GM23338 (cell line): ENCODE results near the gene BHLHA15. TPM values are rescaled to one million over a fixed set of nuclear protein-coding genes. Genes with fewer than 3 reads are reported as not detected.

ENCODE experiments used
- ATAC-seq: fragments of 200-7000 bp; cut with Tn5 transposase; 3 replicates; pipeline ENCODE4 v1.9.1; 2020
- DNase-seq: peaks from one replicate; pipeline ENCODE4 v3.0.0-alpha.2; 2015; ENCODE audit warnings: low spot score
- H2AFZ ChIP-seq: fragments of 200-600 bp; sonication (generic); 2 replicates; pipeline ENCODE4 v1.8.0; 2016; ENCODE audit warnings: antibody characterized with exemption, mild to moderate bottlenecking, moderate library complexity
- H3F3A ChIP-seq: fragments of 200-600 bp; sonication (generic); replicated peaks from 2 replicates; pipeline ENCODE4 v1.8.0; 2017; ENCODE audit warnings: antibody characterized with exemption, mixed run types, low read depth
- H3K27ac ChIP-seq: fragments of 200-600 bp; sonication (generic); 2 replicates; pipeline ENCODE4 v1.6.1; 2016; ENCODE audit warnings: low read depth
- H3K27me3 ChIP-seq: fragments of 200-600 bp; sonication (generic); 2 replicates; pipeline ENCODE4 v1.8.0; 2016; ENCODE audit warnings: mild to moderate bottlenecking, mixed run types, moderate library complexity; ENCODE audit not compliant: insufficient read depth
- H3K36me3 ChIP-seq: fragments of 200-600 bp; sonication (generic); 2 replicates; pipeline ENCODE4 v1.8.0; 2016; ENCODE audit warnings: mild to moderate bottlenecking; ENCODE audit not compliant: insufficient read depth
- H3K4me1 ChIP-seq: fragments of 200-600 bp; sonication (generic); 2 replicates; pipeline ENCODE4 v1.8.0; 2016; ENCODE audit warnings: mild to moderate bottlenecking, moderate library complexity; ENCODE audit not compliant: insufficient read depth
- H3K4me2 ChIP-seq: fragments of 200-600 bp; sonication (generic); 2 replicates; pipeline ENCODE4 v1.7.1; 2017; ENCODE audit warnings: mixed run types
- H3K4me3 ChIP-seq: fragments of 200-600 bp; sonication (generic); 2 replicates; pipeline ENCODE4 v1.6.1; 2016; ENCODE audit warnings: mixed run types
- H3K79me2 ChIP-seq: fragments of 200-600 bp; sonication (generic); replicated peaks from 2 replicates; pipeline ENCODE4 v1.8.0; 2017; ENCODE audit warnings: mild to moderate bottlenecking; ENCODE audit not compliant: insufficient read depth
- H3K9me2 ChIP-seq: fragments of 200-600 bp; sonication (generic); 2 replicates; pipeline ENCODE4 v1.8.0; 2017; ENCODE audit not compliant: insufficient read depth
- H4K20me1 ChIP-seq: fragments of 200-600 bp; sonication (generic); replicated peaks from 2 replicates; pipeline ENCODE4 v1.8.0; 2017; ENCODE audit warnings: mild to moderate bottlenecking; ENCODE audit not compliant: insufficient read depth
- H3K27ac Mint-ChIP-seq: 2 replicates; pipeline ENCODE4 v1.8.0; 2020; ENCODE audit warnings: inconsistent platforms, mild to moderate bottlenecking, moderate library complexity, mixed read lengths
- H3K27me3 Mint-ChIP-seq: 3 replicates; pipeline ENCODE4 v1.8.0; 2022; ENCODE audit warnings: low read depth, mild to moderate bottlenecking, moderate library complexity, mixed read lengths, inconsistent platforms; ENCODE audit not compliant: insufficient read depth, poor library complexity
- H3K36me3 Mint-ChIP-seq: 3 replicates; pipeline ENCODE4 v1.8.0; 2021; ENCODE audit warnings: low read depth, mild to moderate bottlenecking, inconsistent platforms, moderate library complexity, mixed read lengths
- H3K4me1 Mint-ChIP-seq: 3 replicates; pipeline ENCODE4 v1.8.0; 2020; ENCODE audit warnings: mild to moderate bottlenecking, inconsistent platforms, mixed read lengths
- H3K4me3 Mint-ChIP-seq: 3 replicates; pipeline ENCODE4 v1.8.0; 2021; ENCODE audit warnings: moderate library complexity, mild to moderate bottlenecking, inconsistent platforms, mixed read lengths
- H3K9me3 Mint-ChIP-seq: 3 replicates; pipeline ENCODE4 v1.8.0; 2020; ENCODE audit warnings: moderate library complexity, mild to moderate bottlenecking, inconsistent platforms, mixed read lengths
- CREB1 ChIP-seq: fragments of 250-450 bp; sonication (Bioruptor Pico); IDR thresholded peaks from 2 replicates; pipeline ENCODE4 v1.5.0; 2020; ENCODE audit warnings: low read depth, mild to moderate bottlenecking, moderate library complexity
- EZH2 ChIP-seq: fragments of 200-600 bp; sonication (generic); IDR thresholded peaks from one replicate; pipeline ENCODE4 v1.8.0; 2017; ENCODE audit warnings: antibody characterized with exemption, mild to moderate bottlenecking, low read depth; ENCODE audit not compliant: unreplicated experiment
- EZH2phosphoT487 ChIP-seq: fragments of 200-600 bp; sonication (generic); IDR thresholded peaks from one replicate; pipeline ENCODE4 v1.8.1; 2018; ENCODE audit warnings: antibody characterized with exemption; ENCODE audit not compliant: unreplicated experiment
- JUNB ChIP-seq: IDR thresholded peaks from one replicate; pipeline ENCODE4 v1.6.1; 2016; ENCODE audit warnings: antibody characterized with exemption; ENCODE audit not compliant: unreplicated experiment
- NANOG ChIP-seq: IDR thresholded peaks from 2 replicates; pipeline ENCODE4 v1.6.1; 2016; ENCODE audit warnings: antibody characterized with exemption, borderline replicate concordance
- POLR2AphosphoS5 ChIP-seq: IDR thresholded peaks from 2 replicates; pipeline ENCODE4 v1.6.1; 2016; ENCODE audit warnings: antibody characterized with exemption, low read depth
- STAT1 ChIP-seq: IDR thresholded peaks from one replicate; pipeline ENCODE4 v1.6.1; 2016; ENCODE audit warnings: antibody characterized with exemption; ENCODE audit not compliant: unreplicated experiment
- ZNF114 ChIP-seq: fragments of 250-450 bp; sonication (Bioruptor Pico); IDR thresholded peaks from 2 replicates; pipeline ENCODE4 v1.5.0; 2020; ENCODE audit warnings: mild to moderate bottlenecking, moderate library complexity
- ZNF331 ChIP-seq: fragments of 250-450 bp; sonication (Bioruptor Pico); IDR thresholded peaks from 2 replicates; pipeline ENCODE4 v1.5.0; 2020; ENCODE audit warnings: low read depth, mild to moderate bottlenecking, moderate library complexity
- polyA plus RNA-seq: library from polyadenylated mRNA; unstranded; fragments of >200 nt; fragmentation: Nextera tagmentation; extraction: Ambion mirVana; gene quantifications from 2 replicates; pipeline ENCODE4 v1.2.1, GENCODE V29; 2016
- total RNA-seq: library from RNA; depleted of rRNA; stranded (reverse); fragments of >200 nt; shearing (Covaris generic); gene quantifications from 2 replicates; pipeline ENCODE4 v1.2.3, GENCODE V29; 2014
- TF ChIP-seq, protein P1 (sequence below): IDR thresholded peaks from 2 replicates; pipeline ENCODE4 v1.6.1; 2016; ENCODE audit warnings: antibody characterized with exemption
- TF ChIP-seq, protein P2 (sequence below), 2 experiments: fragments of 200-600 bp in 1 of 2; sonication (generic) in 1 of 2; conservative IDR thresholded peaks; 2 replicates each; pipeline versions ENCODE4 v1.5.1 to v1.6.1; 2016 to 2017; ENCODE audit warnings: antibody characterized with exemption in 2 of 2, low read depth in 2 of 2, mild to moderate bottlenecking in 2 of 2, moderate library complexity in 1 of 2
- TF ChIP-seq, protein P3 (sequence below): IDR thresholded peaks from one replicate; pipeline ENCODE4 v1.6.1; 2018; ENCODE audit warnings: antibody characterized with exemption; ENCODE audit not compliant: unreplicated experiment
- TF ChIP-seq, protein P4 (sequence below): fragments of 250-450 bp; sonication (Bioruptor Pico); IDR thresholded peaks from 2 replicates; pipeline ENCODE4 v1.5.0; 2020; ENCODE audit warnings: mild to moderate bottlenecking, moderate library complexity

BHLHA15 gene
- total and polyA plus RNA-seq, 2 experiments from 2014 or later: 1.4 to 8.3 TPM

DNA sequence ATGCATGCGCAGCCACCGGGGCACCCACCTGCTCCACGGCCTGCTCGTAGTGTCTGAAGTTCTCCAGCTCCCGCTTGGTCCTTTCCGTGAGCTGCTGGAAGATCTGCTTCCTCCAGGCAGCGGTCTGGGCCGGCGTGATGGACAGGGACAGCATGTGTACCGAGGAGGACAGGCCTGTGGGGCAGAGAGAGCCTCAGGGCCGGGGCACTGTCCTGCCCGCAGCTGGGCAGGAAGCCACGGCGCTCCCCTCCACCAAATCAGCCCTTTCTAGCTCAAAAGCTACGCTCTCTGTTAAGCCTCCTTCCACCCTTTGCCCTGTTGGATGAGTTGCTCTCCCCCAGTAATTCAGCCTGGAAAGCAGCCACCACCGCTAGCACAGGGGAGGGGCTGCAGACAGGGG, 21.6 kb downstream of the BHLHA15 start:
- H3K27me3 Mint-ChIP-seq: peaks cover 9% of the 10 kb centered on the region
- H3K36me3 ChIP-seq: no peaks in the 10 kb centered on the region

More for the DNA sequence above, 21.6 kb downstream of the BHLHA15 start:
- ATAC-seq: no peak
- Histone ChIP-seq H4K20me1 (no peaks in the 10 kb centered on the region), H3K27me3 (no peaks in the 10 kb centered on the region), H2AFZ (no peak overlapping the region), H3K4me3 (no peak overlapping the region), H3K4me2 (no peak overlapping the region), H3K9me2 (no peaks in the 10 kb centered on the region), H3K27ac (no peak overlapping the region), H3K4me1 (no peaks in the 10 kb centered on the region), H3K79me2 (no peaks in the 10 kb centered on the region), H3F3A (no peaks in the 10 kb centered on the region)
- DNase-seq: no peak
- no peak overlapping the region for H3K4me3 Mint-ChIP-seq
- H3K36me3 Mint-ChIP-seq: no peaks in the 10 kb centered on the region
- H3K9me3 Mint-ChIP-seq: no peaks in the 10 kb centered on the region
- no peak overlapping the region for H3K27ac Mint-ChIP-seq
- no peak for TF ChIP-seq EZH2
- no peak for TF ChIP-seq POLR2AphosphoS5
- no peak for TF ChIP-seq ZNF331 (CRISPR knock-in tag)
- no peak for TF ChIP-seq CREB1 (CRISPR knock-in tag)
- TF ChIP-seq NANOG: no peak
- no peak for TF ChIP-seq JUNB
- TF ChIP-seq, protein P1, sequence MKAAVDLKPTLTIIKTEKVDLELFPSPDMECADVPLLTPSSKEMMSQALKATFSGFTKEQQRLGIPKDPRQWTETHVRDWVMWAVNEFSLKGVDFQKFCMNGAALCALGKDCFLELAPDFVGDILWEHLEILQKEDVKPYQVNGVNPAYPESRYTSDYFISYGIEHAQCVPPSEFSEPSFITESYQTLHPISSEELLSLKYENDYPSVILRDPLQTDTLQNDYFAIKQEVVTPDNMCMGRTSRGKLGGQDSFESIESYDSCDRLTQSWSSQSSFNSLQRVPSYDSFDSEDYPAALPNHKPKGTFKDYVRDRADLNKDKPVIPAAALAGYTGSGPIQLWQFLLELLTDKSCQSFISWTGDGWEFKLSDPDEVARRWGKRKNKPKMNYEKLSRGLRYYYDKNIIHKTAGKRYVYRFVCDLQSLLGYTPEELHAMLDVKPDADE: no peak
- TF ChIP-seq, protein P2, sequence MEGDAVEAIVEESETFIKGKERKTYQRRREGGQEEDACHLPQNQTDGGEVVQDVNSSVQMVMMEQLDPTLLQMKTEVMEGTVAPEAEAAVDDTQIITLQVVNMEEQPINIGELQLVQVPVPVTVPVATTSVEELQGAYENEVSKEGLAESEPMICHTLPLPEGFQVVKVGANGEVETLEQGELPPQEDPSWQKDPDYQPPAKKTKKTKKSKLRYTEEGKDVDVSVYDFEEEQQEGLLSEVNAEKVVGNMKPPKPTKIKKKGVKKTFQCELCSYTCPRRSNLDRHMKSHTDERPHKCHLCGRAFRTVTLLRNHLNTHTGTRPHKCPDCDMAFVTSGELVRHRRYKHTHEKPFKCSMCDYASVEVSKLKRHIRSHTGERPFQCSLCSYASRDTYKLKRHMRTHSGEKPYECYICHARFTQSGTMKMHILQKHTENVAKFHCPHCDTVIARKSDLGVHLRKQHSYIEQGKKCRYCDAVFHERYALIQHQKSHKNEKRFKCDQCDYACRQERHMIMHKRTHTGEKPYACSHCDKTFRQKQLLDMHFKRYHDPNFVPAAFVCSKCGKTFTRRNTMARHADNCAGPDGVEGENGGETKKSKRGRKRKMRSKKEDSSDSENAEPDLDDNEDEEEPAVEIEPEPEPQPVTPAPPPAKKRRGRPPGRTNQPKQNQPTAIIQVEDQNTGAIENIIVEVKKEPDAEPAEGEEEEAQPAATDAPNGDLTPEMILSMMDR (conservative IDR thresholded peaks at IDR 0.05; ENCODE audit: low read depth in 2 of 2): no peak
- no peak for TF ChIP-seq EZH2phosphoT487
- no peak for TF ChIP-seq ZNF114 (CRISPR knock-in tag)
- no peak for TF ChIP-seq STAT1
- TF ChIP-seq, protein P3, sequence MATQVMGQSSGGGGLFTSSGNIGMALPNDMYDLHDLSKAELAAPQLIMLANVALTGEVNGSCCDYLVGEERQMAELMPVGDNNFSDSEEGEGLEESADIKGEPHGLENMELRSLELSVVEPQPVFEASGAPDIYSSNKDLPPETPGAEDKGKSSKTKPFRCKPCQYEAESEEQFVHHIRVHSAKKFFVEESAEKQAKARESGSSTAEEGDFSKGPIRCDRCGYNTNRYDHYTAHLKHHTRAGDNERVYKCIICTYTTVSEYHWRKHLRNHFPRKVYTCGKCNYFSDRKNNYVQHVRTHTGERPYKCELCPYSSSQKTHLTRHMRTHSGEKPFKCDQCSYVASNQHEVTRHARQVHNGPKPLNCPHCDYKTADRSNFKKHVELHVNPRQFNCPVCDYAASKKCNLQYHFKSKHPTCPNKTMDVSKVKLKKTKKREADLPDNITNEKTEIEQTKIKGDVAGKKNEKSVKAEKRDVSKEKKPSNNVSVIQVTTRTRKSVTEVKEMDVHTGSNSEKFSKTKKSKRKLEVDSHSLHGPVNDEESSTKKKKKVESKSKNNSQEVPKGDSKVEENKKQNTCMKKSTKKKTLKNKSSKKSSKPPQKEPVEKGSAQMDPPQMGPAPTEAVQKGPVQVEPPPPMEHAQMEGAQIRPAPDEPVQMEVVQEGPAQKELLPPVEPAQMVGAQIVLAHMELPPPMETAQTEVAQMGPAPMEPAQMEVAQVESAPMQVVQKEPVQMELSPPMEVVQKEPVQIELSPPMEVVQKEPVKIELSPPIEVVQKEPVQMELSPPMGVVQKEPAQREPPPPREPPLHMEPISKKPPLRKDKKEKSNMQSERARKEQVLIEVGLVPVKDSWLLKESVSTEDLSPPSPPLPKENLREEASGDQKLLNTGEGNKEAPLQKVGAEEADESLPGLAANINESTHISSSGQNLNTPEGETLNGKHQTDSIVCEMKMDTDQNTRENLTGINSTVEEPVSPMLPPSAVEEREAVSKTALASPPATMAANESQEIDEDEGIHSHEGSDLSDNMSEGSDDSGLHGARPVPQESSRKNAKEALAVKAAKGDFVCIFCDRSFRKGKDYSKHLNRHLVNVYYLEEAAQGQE: no peak
- TF ChIP-seq, protein P4, sequence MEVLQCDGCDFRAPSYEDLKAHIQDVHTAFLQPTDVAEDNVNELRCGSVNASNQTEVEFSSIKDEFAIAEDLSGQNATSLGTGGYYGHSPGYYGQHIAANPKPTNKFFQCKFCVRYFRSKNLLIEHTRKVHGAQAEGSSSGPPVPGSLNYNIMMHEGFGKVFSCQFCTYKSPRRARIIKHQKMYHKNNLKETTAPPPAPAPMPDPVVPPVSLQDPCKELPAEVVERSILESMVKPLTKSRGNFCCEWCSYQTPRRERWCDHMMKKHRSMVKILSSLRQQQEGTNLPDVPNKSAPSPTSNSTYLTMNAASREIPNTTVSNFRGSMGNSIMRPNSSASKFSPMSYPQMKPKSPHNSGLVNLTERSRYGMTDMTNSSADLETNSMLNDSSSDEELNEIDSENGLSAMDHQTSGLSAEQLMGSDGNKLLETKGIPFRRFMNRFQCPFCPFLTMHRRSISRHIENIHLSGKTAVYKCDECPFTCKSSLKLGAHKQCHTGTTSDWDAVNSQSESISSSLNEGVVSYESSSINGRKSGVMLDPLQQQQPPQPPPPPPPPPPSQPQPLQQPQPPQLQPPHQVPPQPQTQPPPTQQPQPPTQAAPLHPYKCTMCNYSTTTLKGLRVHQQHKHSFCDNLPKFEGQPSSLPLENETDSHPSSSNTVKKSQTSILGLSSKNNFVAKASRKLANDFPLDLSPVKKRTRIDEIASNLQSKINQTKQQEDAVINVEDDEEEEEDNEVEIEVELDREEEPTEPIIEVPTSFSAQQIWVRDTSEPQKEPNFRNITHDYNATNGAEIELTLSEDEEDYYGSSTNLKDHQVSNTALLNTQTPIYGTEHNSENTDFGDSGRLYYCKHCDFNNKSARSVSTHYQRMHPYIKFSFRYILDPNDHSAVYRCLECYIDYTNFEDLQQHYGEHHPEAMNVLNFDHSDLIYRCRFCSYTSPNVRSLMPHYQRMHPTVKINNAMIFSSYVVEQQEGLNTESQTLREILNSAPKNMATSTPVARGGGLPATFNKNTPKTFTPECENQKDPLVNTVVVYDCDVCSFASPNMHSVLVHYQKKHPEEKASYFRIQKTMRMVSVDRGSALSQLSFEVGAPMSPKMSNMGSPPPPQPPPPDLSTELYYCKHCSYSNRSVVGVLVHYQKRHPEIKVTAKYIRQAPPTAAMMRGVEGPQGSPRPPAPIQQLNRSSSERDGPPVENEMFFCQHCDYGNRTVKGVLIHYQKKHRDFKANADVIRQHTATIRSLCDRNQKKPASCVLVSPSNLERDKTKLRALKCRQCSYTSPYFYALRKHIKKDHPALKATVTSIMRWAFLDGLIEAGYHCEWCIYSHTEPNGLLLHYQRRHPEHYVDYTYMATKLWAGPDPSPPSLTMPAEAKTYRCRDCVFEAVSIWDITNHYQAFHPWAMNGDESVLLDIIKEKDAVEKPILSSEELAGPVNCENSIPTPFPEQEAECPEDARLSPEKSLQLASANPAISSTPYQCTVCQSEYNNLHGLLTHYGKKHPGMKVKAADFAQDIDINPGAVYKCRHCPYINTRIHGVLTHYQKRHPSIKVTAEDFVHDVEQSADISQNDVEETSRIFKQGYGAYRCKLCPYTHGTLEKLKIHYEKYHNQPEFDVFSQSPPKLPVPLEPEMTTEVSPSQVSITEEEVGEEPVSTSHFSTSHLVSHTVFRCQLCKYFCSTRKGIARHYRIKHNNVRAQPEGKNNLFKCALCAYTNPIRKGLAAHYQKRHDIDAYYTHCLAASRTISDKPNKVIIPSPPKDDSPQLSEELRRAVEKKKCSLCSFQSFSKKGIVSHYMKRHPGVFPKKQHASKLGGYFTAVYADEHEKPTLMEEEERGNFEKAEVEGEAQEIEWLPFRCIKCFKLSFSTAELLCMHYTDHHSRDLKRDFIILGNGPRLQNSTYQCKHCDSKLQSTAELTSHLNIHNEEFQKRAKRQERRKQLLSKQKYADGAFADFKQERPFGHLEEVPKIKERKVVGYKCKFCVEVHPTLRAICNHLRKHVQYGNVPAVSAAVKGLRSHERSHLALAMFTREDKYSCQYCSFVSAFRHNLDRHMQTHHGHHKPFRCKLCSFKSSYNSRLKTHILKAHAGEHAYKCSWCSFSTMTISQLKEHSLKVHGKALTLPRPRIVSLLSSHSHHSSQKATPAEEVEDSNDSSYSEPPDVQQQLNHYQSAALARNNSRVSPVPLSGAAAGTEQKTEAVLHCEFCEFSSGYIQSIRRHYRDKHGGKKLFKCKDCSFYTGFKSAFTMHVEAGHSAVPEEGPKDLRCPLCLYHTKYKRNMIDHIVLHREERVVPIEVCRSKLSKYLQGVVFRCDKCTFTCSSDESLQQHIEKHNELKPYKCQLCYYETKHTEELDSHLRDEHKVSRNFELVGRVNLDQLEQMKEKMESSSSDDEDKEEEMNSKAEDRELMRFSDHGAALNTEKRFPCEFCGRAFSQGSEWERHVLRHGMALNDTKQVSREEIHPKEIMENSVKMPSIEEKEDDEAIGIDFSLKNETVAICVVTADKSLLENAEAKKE (CRISPR knock-in tag): no peak
- no peaks in the 10 kb centered on the region for H3K4me1 Mint-ChIP-seq
